Activated T-helper 1 cell treated with anti-CD3 and anti-CD28 coated beads, Interleukin-2, amount 50 U/mL, for 16 hours (primary cell): ENCODE measurements around the gene SRR.

ENCODE experiments used
- DNase-seq, 2 donors: peaks; one replicate each; pipeline ENCODE4 v3.0.0-alpha.2; 2020; ENCODE audit warnings: low read depth in 1 of 2, low spot score in 1 of 2

SRR gene

DNA sequence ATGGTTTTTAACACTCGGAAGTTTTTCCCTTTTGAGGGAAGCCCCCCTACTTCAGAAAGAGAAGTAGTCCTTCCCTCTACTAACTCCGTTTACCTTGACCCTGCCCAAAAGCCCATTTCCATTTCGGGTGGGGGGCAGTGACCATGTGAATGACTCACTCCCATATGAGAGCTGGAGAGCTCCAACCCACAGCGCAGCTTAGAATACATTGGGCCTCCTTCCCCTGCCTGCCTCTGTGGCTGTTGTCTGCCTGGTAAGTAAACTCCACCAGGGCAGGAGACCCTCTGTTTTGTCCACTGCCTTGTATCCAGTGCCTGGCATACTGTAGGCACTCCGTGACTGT is 34.5 kb downstream of the SRR start:
- no peak for DNase-seq

DNA sequence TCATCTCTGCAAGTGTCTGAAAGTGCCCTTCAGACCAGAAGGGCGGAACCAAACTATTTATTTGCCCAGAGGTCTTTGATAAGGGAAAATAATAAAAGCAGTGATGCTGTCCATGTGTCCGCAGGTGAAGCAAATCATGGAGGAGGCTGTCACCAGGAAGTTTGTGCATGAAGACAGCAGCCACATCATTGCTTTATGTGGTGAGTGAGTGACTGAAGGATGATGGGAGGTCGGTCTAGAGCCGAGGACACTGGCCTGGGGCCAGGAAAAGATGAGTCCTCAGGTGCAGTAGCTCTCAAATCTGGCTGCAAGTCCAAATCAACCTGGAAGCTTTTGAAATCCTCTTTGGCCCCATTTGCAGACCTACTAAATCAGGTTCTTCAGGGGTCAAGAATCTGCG is 39.7 kb downstream of the SRR start:
- DNase-seq: no peak

DNA sequence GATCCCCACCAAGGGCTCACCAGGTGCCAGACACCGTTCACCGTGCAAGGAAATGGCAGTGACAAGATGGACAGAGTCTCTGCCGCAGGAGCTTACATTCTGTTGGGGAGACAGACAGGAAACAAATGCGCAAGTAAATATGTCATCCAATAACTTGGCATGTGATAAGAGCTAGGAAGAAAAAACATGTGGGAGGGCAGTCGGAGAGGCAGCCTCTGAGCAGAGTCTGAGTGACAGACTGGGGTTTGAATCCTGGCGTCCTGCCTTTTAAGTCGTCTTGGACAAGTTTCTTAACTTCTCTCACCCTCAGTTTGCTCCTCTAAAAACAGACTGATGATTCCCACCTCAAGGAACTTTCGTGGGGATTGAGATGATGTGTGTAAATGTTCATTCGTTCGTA is 40.8 kb downstream of the SRR start:
- DNase-seq: no peak

- no peak for DNase-seq
Measured at GRCh38 chr17:2346475-2346874, 42.7 kb downstream of the SRR start.

DNA sequence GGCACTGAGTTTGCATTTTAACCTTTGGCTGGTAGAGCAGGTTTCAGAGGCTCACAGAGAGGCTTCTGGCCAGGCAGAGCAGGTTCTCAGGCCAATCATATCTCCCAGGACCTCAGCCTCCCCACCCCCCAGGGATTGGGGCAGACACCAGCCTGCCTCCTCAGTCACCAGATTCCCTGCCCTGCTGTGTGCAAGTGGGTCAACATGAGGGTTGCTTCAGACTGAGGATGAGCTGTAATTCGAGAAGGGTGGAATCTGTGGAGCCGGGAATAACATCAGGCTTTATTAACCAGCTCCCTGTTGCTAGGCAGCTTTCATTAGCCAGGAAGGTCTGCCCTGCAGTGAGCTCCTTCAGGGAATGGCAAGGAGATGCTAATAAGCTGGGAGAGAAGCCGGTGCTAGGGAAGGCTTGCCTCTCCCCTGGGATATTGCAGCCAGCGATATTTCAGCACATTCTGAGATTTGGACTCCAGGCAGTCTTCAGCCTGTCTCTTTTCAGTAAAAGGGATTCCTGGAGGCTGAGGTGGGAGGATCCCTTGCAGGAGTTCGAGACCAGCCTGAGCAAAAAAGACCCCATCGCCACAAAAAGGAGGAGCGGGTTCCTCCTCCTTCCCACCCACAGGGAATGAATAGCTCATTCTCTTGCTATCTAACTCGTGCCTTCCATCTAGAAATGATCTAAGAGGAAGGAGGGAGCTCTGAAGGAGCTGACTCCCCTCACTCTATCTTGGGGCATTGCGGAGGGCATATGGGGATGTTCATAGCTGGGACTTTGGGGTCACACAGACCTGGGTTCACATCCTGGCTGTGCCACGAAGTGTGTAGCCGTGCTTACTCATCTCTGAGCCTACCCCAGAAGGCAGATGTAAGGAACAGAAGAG is 44.3 kb downstream of the SRR start:
- no peak for DNase-seq

DNA sequence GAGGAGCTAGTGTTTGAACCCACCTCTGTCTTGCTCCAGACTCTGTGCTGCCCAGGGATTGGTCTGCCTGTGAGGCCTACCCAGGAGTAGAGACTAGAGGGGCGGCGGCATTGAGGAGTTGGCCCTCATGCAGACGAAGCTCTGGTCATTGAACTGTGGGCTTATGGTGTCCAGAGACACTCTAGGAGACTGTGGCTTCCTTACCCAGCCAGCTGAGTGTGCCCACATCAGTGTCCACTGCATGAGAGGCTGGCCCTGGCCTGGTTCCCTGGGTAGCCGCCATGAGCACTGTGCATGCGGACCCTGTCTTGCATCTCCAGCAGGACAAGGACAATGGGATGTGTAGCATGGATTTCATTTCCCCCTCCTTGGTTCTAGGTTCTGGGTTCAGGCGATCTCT is 47.5 kb downstream of the SRR start:
- DNase-seq: no peak

DNA sequence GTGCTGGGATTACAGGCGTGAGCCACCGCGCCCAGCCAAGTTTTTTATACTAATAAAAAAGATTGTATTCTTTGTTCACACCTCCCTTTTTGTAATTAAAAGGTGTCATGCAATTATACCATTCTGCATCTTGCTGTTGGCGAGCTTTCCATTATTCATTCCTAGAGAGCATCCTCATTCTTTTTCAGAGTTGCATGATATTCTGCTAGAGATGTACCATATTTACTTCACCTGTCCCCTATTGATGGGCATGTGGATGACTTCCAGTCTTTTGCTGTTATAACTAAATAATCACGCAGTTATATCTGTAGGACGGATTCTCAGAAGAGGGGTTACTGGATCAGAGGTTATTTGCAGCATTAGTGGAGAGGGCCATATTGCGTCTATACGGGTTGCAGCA is 50.6 kb downstream of the SRR start:
- no peak for DNase-seq

DNA sequence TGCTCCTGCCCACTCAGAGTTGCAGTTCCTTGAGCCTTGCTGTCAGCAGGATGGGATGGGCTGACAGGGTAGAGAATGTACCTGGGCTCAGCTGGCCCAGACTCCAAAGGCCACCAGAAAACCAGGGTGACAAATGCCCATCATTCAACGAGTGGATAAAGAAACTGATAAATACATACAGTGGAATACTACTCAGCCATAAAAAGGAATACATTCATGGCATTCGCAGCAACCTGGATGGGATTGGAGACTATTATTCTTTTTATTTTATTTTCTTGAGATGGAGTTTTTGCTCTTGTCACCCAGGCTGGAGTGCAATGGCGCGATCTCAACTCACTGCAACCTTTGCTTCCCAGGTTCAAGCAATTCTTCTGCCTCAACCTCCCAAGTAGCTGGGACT is 53.5 kb downstream of the SRR start:
- DNase-seq: no peak

DNA sequence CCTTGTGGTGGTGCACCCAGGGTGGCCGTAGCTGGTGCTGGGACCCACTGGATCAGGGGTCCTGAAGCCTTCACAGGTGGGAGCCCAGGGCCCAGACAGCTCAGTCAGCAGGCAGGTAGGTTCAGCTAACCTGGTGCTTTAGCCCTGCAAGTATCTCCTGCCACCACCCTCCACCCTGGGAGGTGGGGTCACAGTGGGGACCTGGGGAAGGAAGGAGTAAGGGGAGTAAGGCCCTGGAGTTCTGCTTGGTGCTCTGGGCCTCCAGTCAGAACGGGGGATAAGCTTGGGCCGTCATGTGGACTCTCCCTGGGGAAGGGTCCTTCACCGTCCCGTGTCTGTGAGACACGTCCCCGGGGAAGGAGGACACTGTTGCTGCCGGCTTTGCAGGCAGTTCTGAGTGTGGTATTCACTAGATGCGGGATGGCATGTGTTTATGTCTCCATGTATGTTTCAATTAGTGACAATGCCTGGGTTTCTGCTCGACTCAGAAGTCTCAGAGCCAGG is 54.2 kb downstream of the SRR start:
- DNase-seq: no peak

GRCh38 chr17:2361010-2361760 is 57.4 kb downstream of the SRR start:
- no peak for DNase-seq

DNA sequence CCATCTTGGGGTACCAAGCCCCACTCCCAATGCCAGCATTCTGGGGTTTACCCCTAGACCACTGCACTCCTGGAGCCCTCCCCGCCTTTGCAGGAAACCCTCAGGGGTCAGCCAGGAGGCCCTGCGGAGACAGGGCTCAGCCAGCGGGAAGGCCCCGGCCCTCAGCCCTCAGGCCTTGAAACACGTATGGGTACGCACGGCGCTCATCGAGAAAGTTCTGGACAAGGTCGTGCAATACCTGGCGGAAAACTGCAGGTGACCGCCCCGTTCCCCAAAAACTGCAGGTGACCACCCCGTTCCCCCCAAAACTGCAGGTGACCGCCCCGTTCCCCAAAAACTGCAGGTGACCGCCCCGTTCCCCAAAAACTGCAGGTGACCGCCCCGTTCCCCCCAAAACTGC is 58.3 kb downstream of the SRR start:
- DNase-seq: no peak

- no peak for DNase-seq
Measured at GRCh38 chr17:2362416-2362815, 58.7 kb downstream of the SRR start.

GRCh38 chr17:2362881-2363280 is 59.1 kb downstream of the SRR start:
- DNase-seq: no peak

GRCh38 chr17:2363318-2363717 is 59.6 kb downstream of the SRR start:
- DNase-seq: no peak

- no peak for DNase-seq
Measured at GRCh38 chr17:2363851-2364762, 60.4 kb downstream of the SRR start.

DNA sequence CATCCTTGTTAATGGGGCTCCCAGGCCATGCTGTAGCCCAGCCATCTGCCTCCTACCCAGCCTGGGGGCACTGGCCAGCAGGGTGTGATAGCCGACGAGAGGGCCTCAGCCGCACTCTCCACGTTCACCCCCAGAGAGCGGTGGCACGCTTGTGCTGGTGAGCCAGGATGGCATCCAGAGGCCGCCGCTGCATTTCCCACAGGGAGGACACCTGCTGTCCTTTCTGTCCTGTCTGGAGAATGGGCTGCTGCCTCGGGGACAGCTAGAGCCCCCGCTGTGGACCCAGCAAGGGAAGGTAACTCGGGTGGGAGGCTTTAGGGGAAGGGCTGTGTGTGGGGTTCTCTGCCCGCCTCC is 61.0 kb downstream of the SRR start:
- DNase-seq: no peak

DNA sequence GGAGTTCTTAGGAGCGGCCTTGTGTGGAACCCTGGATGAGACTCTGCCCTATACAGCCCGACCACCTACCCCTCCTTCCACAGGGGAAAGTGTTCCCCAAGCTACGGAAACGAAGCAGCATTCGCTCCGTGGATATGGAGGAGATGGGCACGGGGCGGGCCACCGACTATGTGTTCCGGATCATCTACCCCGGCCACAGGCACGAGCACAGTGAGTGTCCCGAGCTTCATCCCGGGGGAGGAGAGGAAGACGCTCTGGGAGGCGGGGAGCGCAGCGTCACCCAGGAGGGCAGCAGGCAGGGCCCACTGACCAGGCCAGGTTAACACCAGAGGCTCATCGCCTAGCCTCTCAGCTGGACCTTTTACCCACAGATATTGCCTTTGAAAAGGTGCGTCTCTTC is 61.4 kb downstream of the SRR start:
- no peak for DNase-seq

- DNase-seq: no peak
Measured at GRCh38 chr17:2366747-2367494, 63.2 kb downstream of the SRR start.

DNA sequence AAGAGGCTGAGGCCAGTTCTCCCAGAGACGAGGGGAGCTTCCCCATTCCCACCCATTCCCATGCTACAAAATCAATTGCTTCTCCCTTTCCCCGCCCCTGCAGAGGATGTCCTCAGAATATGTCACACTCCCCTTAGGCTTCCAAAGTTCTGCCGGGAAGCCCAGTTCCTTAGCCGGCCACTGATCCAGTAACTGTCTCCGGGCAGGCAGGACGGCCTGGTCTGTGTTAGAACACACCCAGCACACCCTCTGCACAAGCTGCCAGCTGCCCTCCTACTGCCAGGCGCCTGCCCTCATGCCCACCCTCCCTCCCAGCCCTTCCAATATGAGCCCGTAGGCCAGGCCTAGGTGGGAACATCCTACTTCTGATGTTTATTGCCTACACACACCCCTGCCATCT is 64.6 kb downstream of the SRR start:
- no peak for DNase-seq

DNA sequence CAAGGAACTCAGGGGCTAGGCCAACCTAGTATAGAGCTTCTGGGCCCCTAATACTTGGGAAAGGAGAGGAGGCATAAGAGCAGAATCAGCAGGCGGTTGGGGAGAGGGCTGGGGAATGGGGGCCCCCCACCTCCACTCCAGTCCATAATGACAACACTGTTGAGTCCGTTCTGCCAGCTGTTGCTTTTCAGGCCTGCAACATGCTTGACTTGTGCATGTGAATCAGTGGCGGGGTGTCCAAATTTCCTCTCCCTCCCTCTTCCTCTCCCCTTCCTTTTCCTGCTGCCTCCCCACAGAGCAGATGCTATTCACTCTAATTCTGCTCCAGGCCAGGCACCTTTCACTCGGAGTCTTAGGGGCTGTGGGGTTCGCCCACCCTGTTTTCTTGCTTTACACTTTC is 65.3 kb downstream of the SRR start:
- no peak for DNase-seq
